Measurements from ENCODE around the gene SP140. TPM values are rescaled to one million over a fixed set of nuclear protein-coding genes. Genes with fewer than 3 reads are reported as not detected.

The SP140 gene
- total and polyA plus RNA-seq, 2 of the 8 experiments (the other 6 are each of a cell fraction or from before 2014, with no cell fraction given) = 0.23 to 1.3 TPM

DNA sequence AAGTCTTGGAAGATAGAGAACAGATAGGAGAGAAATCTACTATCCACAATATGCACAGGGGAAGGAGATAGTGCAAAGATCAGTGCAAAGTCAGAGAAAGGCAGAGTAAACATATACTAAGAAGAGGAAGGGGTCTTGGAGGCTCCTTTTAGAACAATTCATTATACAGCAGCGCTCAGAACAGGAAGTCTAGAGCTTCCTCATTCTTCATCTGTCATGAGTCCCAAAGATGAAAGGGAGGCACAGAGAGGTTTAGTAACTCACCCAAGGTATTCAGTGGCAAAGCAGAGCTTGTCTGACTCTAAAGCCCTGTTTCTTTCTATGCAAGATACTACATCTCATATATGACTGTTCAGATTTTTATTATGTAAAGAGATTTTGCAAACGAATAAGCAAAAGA lies 7.1 kb upstream of the SP140 start:
- Histone ChIP-seq H2BK120ac (replicated peaks; ENCODE audit: low read depth, low read length) (no peak overlapping the region), H4K8ac (ENCODE audit: extremely low read depth, insufficient read depth, low read length) (no peak overlapping the region), H3K4me1 (replicated peaks in 1 of 4; ENCODE audit: control insufficient read depth in 3 of 4, insufficient read depth in 4 of 4, low read length in 3 of 4) (peaks cover 0 to 6% (median 1%) of the 10 kb centered on the region in 4 experiments; a peak in 3 of 7 replicates), H3K4me2 (ENCODE audit: insufficient read depth in 1 of 2, low read depth in 2 of 2, low read length in 2 of 2) (no peak overlapping the region), H3K23ac (ENCODE audit: insufficient read length) (no peak overlapping the region), H3K23me2 (ENCODE audit: low read depth, low read length) (no peaks in the 10 kb centered on the region; the same call in 1 of the 2 replicates), H3K79me1 (ENCODE audit: low read depth, low read length) (no peaks in the 10 kb centered on the region), H2BK15ac (ENCODE audit: low read length) (no peak overlapping the region), H4K5ac (ENCODE audit: insufficient read length, low read depth, low read length) (no peak overlapping the region), H3K56ac (replicated peaks; ENCODE audit: insufficient read length, low read depth, low read length) (no peak overlapping the region), H2BK5ac (ENCODE audit: low read depth, low read length) (no peak overlapping the region), H2BK12ac (ENCODE audit: low read depth, low read length) (no peak overlapping the region), H4K91ac (replicated peaks; ENCODE audit: insufficient read length, low read length) (no peak overlapping the region), H3K27me3 (replicated peaks in 1 of 4; ENCODE audit: control insufficient read depth in 3 of 4, extremely low read depth in 1 of 4, insufficient read depth in 3 of 4, low read length in 3 of 4) (no peaks in the 10 kb centered on the region), H2BK20ac (ENCODE audit: low read length) (no peak overlapping the region), H3K79me2 (ENCODE audit: control insufficient read depth in 1 of 2, insufficient read depth in 2 of 2, low read length in 2 of 2) (no peaks in the 10 kb centered on the region), H3K9me3 (ENCODE audit: insufficient read depth in 2 of 2, low read depth in 1 of 2, low read length in 1 of 2) (no peaks in the 10 kb centered on the region), H3K36me3 (ENCODE audit: control insufficient read depth in 2 of 4, insufficient read depth in 4 of 4, low read length in 3 of 4) (no peaks in the 10 kb centered on the region), H3K14ac (ENCODE audit: insufficient read length) (no peak overlapping the region), H3K4me3 (ENCODE audit: extremely low read depth in 1 of 4, insufficient read depth in 2 of 4, low read depth in 3 of 4, low read length in 4 of 4) (no peak overlapping the region), H3K9ac (replicated peaks in 1 of 4; ENCODE audit: extremely low read depth in 1 of 4, low read depth in 3 of 4, low read length in 3 of 4) (no peak overlapping the region), H3K18ac (ENCODE audit: extremely low read depth, low read length) (no peak overlapping the region), H4K20me1 (replicated peaks in 1 of 2; ENCODE audit: control insufficient read depth in 1 of 2, insufficient read depth in 2 of 2, low read length in 2 of 2) (no peaks in the 10 kb centered on the region), H2AFZ (ENCODE audit: low read length) (no peak overlapping the region), H3K4ac (replicated peaks; ENCODE audit: insufficient read length, low read depth, low read length) (no peak overlapping the region), H2AK5ac (ENCODE audit: low read depth, low read length) (no peak overlapping the region), H3K27ac (ENCODE audit: low read depth, low read length) (no peak overlapping the region)
- 80% methylated on average over 2 of the region's 2 CpGs; no CpG with 5 or more reads in 1 of the 2 experiments for WGBS, 2 experiments (ENCODE audit: extremely low coverage in 1 of 2, insufficient coverage in 1 of 2, insufficient read length in 1 of 2, insufficient replicate concordance in 2 of 2, low coverage in 1 of 2, low lambda C conversion rate in 2 of 2, missing lambda C conversion rate in 1 of 2)
- FAIRE-seq (no peak), DNase-seq (ENCODE audit: low read depth in 1 of 2, low spot score in 2 of 2) (no peak)
- ChIA-PET CTCF (ENCODE audit: partially characterized antibody) (interaction anchor here (1.0 kb wide), 1 partner anchor 466 kb away, joined by 3 read pairs; no protein-coding TSS in a partner anchor), POLR2A (ENCODE audit: partially characterized antibody) (no interaction called here)
- TF ChIP-seq TEAD4 (IDR thresholded peaks at IDR 0.05; ENCODE audit: low read depth, low read length) (no peak), RFX5 (IDR thresholded peaks at IDR 0.05; ENCODE audit: borderline replicate concordance, low read depth, low read length) (no peak)
